OCI-LY1 (cell line): ENCODE data around the gene PLEKHG3.

Source experiments
- H2AFZ ChIP-seq: fragments of 200-600 bp; sonication (generic), shearing (Covaris generic); 2 replicates; pipeline ENCODE4 v1.6.0; 2014; ENCODE audit warnings: antibody characterized with exemption, mild to moderate bottlenecking, low read length
- H3F3A ChIP-seq: fragments of 200-600 bp; sonication (generic), shearing (Covaris generic); 2 replicates; pipeline ENCODE4 v1.6.0; 2014; ENCODE audit warnings: mild to moderate bottlenecking, antibody characterized with exemption, low read length, moderate library complexity; ENCODE audit not compliant: insufficient read depth
- H3K27ac ChIP-seq: fragments of 200-600 bp; sonication (generic); 2 replicates; pipeline ENCODE4 v1.5.1; 2014; ENCODE audit warnings: low read length, mixed run types, mild to moderate bottlenecking, low read depth; ENCODE audit not compliant: poor library complexity, severe bottlenecking
- H3K27me3 ChIP-seq: fragments of 200-600 bp; sonication (generic); 2 replicates; pipeline ENCODE4 v1.6.0; 2014; ENCODE audit warnings: antibody characterized with exemption, mild to moderate bottlenecking, low read length, moderate library complexity; ENCODE audit not compliant: insufficient read depth
- H3K36me3 ChIP-seq: fragments of 200-600 bp; sonication (generic); 2 replicates; pipeline ENCODE4 v1.6.1; 2014; ENCODE audit warnings: mild to moderate bottlenecking, antibody characterized with exemption, low read length, moderate library complexity, mixed read lengths; ENCODE audit not compliant: insufficient read depth
- H3K4me1 ChIP-seq: fragments of 200-600 bp; sonication (generic); 2 replicates; pipeline ENCODE4 v1.5.1; 2014; ENCODE audit warnings: mild to moderate bottlenecking, low read length, moderate library complexity; ENCODE audit not compliant: insufficient read depth, severe bottlenecking
- H3K4me2 ChIP-seq: fragments of 200-600 bp; sonication (generic), shearing (Covaris generic); 2 replicates; pipeline ENCODE4 v1.6.1; 2014; ENCODE audit warnings: low read length
- H3K4me3 ChIP-seq: fragments of 200-600 bp; sonication (generic); 2 replicates; pipeline ENCODE4 v1.5.1; 2014; ENCODE audit warnings: low read length, low read depth, mild to moderate bottlenecking, mixed read lengths; ENCODE audit not compliant: poor library complexity, severe bottlenecking
- H3K79me2 ChIP-seq: fragments of 200-600 bp; shearing (Covaris generic); 2 replicates; pipeline ENCODE4 v1.6.1; 2016; ENCODE audit warnings: mixed run types, low read length, mixed read lengths; ENCODE audit not compliant: insufficient read depth
- H3K9ac ChIP-seq: fragments of 200-600 bp; sonication (generic), shearing (Covaris generic); 2 replicates; pipeline ENCODE4 v1.6.1; 2014; ENCODE audit warnings: mild to moderate bottlenecking, low read length, mixed read lengths
- H3K9me2 ChIP-seq: fragments of 200-600 bp; sonication (generic), shearing (Covaris generic); 2 replicates; pipeline ENCODE4 v1.6.1; 2014; ENCODE audit warnings: low read depth, mild to moderate bottlenecking, low read length, mixed read lengths
- H3K9me3 ChIP-seq: fragments of 200-600 bp; shearing (Covaris generic); 2 replicates; pipeline ENCODE4 v1.6.1; 2014; ENCODE audit warnings: low read length, mixed read lengths
- H4K20me1 ChIP-seq: fragments of 200-600 bp; sonication (generic), shearing (Covaris generic); 2 replicates; pipeline ENCODE4 v1.6.0; 2016; ENCODE audit warnings: mild to moderate bottlenecking, low read length; ENCODE audit not compliant: insufficient read depth
- EZH2 ChIP-seq: fragments of 200-600 bp; sonication (generic), shearing (Covaris generic); IDR thresholded peaks from 2 replicates; pipeline ENCODE4 v1.8.0; 2017; ENCODE audit warnings: borderline replicate concordance, mixed run types, mild to moderate bottlenecking, antibody characterized with exemption, low read length, moderate library complexity, mixed read lengths
- TF ChIP-seq, protein P1 (sequence below): fragments of 200-600 bp; sonication (generic), shearing (Covaris generic); IDR thresholded peaks from 2 replicates; pipeline ENCODE4 v1.5.1; 2017; ENCODE audit warnings: mild to moderate bottlenecking, antibody characterized with exemption, low read length, moderate library complexity, mixed read lengths

Gene PLEKHG3

DNA sequence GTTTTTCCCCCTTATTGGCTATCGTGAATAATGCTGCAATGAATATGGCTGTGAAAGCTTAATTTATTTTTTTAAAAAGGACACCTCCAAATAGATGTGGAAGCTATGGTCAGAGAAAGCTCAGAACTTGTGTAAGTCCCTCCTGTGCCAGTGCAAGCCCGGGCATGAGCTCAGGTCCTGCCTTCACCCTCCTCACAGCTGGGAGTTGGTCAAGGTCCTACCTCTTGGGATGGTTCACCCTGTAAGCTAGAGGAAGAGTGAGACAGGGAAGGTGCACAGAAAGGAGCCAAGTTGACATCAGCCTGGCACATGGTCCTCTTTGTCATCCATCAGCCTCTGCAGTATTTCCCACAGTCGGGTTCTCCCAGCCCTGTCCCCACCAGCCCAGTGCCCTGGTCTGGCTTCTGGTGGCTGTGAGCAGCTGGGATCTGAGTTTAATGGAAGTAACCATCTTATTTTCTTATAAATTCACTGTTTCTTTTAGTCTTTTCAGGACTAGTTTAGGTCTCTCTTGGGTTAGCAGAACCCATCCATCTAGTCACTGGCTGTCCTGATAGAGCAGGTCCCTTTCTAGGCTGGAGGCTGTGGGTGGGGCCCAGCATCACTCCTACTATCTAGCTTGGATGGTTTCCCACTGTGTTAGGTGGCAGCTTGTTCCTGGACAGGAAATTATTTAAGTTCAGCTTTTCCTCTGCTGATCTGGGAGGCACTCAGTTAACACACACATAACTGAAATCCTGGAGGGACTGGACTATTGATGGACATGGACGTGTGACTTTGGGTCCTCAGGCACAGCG, 11.8 kb upstream of the PLEKHG3 start:
- Histone ChIP-seq H3K9me2 (no peaks in the 10 kb centered on the region), H3K79me2 (no peaks in the 10 kb centered on the region), H3K9me3 (no peaks in the 10 kb centered on the region), H3F3A (no peaks in the 10 kb centered on the region), H3K36me3 (no peaks in the 10 kb centered on the region), H3K4me1 (no peaks in the 10 kb centered on the region), H3K27me3 (0 out of 2 replicates have a peak, but pooled peaks cover 4% of the 10 kb centered on the region), H2AFZ (no peak overlapping the region), H3K9ac (no peak overlapping the region), H3K27ac (no peak overlapping the region), H4K20me1 (no peaks in the 10 kb centered on the region), H3K4me3 (no peak overlapping the region), H3K4me2 (no peak overlapping the region)
- TF ChIP-seq EZH2: no peak
- TF ChIP-seq, protein P1, sequence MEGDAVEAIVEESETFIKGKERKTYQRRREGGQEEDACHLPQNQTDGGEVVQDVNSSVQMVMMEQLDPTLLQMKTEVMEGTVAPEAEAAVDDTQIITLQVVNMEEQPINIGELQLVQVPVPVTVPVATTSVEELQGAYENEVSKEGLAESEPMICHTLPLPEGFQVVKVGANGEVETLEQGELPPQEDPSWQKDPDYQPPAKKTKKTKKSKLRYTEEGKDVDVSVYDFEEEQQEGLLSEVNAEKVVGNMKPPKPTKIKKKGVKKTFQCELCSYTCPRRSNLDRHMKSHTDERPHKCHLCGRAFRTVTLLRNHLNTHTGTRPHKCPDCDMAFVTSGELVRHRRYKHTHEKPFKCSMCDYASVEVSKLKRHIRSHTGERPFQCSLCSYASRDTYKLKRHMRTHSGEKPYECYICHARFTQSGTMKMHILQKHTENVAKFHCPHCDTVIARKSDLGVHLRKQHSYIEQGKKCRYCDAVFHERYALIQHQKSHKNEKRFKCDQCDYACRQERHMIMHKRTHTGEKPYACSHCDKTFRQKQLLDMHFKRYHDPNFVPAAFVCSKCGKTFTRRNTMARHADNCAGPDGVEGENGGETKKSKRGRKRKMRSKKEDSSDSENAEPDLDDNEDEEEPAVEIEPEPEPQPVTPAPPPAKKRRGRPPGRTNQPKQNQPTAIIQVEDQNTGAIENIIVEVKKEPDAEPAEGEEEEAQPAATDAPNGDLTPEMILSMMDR: no peak

DNA sequence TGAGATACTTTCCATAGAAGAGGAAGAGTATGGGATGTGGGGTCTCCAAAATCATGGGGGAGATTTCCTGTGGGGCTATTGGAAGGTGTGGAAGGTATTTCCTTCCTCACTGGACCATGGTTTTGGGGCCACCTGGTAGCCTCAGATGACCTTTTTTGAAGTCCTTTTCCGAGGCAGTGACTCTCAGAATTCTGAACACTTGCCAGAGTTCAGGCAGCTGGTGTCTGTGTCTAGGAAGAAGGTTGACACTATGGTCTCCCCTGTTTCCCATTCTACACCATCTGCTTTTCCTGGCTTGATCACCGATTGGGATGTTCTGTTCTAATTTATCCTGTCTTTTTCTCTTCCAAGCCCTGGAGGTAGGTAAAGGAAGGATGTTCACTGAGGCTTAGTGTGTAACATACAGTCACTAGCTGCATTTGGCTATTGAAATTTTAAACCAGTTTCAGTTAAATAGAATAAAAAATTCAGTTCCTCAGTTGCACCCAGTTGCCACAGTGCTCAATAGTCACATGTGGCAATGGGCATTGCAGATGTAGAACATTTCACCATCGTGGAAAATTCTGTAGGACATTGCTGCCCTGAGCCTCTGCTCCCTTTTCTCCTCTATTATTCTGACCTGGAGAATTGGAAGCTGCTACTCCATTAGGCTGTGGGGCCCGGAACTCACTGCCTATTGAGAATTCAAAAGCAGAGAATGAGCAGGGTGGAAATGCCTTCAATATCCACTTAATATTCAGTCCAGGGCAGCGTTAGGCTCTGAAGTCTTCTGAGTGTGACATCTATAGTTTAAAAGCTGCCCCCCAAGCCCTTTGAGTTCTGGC, 11.0 kb upstream of the PLEKHG3 start:
- H4K20me1 ChIP-seq: no peaks in the 10 kb centered on the region
- no peak overlapping the region for H3K4me3 ChIP-seq
- no peaks in the 10 kb centered on the region for H3K79me2 ChIP-seq
- no peaks in the 10 kb centered on the region for H3K9me2 ChIP-seq
- no peaks in the 10 kb centered on the region for H3F3A ChIP-seq
- TF ChIP-seq, protein P1: no peak
- no peak for TF ChIP-seq EZH2
- no peak overlapping the region for H3K9ac ChIP-seq
- no peak overlapping the region for H2AFZ ChIP-seq
- H3K9me3 ChIP-seq: no peaks in the 10 kb centered on the region
- no peaks in the 10 kb centered on the region for H3K4me1 ChIP-seq
- H3K36me3 ChIP-seq: no peaks in the 10 kb centered on the region
- H3K4me2 ChIP-seq: no peak overlapping the region
- no peak overlapping the region for H3K27ac ChIP-seq
- 0 out of 2 replicates have a peak, but pooled peaks cover 4% of the 10 kb centered on the region for H3K27me3 ChIP-seq

DNA sequence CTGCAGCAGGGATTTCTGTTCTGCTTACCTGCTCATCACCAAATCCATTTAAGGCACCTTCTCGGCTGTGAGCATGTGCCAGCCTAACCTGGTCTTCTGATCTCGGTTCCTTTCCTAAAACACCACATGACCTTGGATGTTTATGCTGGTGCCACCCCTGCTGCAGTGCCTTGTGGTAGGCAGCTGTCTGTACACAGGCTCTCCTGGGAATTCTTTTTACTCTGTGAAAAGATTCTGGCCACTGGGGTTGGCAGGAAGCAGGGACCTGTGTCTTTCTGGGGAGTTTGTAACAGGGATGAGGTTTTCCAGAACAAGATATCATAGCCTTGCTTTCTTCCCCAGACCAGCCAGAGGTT, 10.4 kb upstream of the PLEKHG3 start:
- Histone ChIP-seq H2AFZ (no peak overlapping the region), H3K4me2 (no peak overlapping the region), H3K4me3 (no peak overlapping the region), H3K9me3 (no peaks in the 10 kb centered on the region), H3K9ac (no peak overlapping the region), H3K27ac (no peak overlapping the region), H3K36me3 (no peaks in the 10 kb centered on the region), H3K79me2 (no peaks in the 10 kb centered on the region), H3K27me3 (0 out of 2 replicates have a peak, but pooled peaks cover 1% of the 10 kb centered on the region), H4K20me1 (no peaks in the 10 kb centered on the region), H3K4me1 (no peaks in the 10 kb centered on the region), H3F3A (no peaks in the 10 kb centered on the region), H3K9me2 (no peaks in the 10 kb centered on the region)
- TF ChIP-seq EZH2: no peak
- TF ChIP-seq, protein P1: no peak
